HCT116 (cell line): ENCODE measurements around the gene MTMR1. TPM values are rescaled to one million over a fixed set of nuclear protein-coding genes. Genes with fewer than 3 reads are reported as not detected.

Source experiments
- ATAC-seq: fragments of 200-7000 bp; cut with Tn5 transposase; 2 replicates; pipeline ENCODE4 v1.9.1; 2020; ENCODE audit warnings: mild to moderate bottlenecking, moderate library complexity
- BruUV-seq: library from RNA; stranded (reverse); fragments of 400-500 nt; replicated peaks from 2 replicates; lab custom pipeline; 2021; lab: Mats Ljungman, UMichigan
- CTCF ChIA-PET: fragments of 300-600 bp; sonication (Branson Sonifier 250); formaldehyde crosslinking; loops from one replicate; lab custom pipeline; 2021; ENCODE audit warnings: antibody characterized with exemption; lab: Charles Lee
- POLR2A ChIA-PET: fragments of 300-600, 350-600 bp; sonication (Branson Sonifier 250); formaldehyde crosslinking; loops from one replicate; lab custom pipeline; 2021; ENCODE audit warnings: antibody characterized with exemption; lab: Charles Lee
- RAD21 ChIA-PET, 2 experiments: fragments of 300-600 bp; sonication (Branson Sonifier 250); formaldehyde crosslinking; loops; one replicate each; lab custom pipeline; 2023; ENCODE audit warnings: low total read pairs in 2 of 2; ENCODE audit not compliant: uncharacterized antibody in 2 of 2, unreplicated experiment in 2 of 2, low non-redundant PET in 1 of 2; lab: Charles Lee
- DNase-seq: peaks from one replicate; pipeline ENCODE4 v3.0.0-alpha.2; 2010; ENCODE audit warnings: low read depth, low spot score
- H2AFZ ChIP-seq: fragments of 200-600 bp; shearing (Covaris generic), sonication (generic); 2 replicates; pipeline ENCODE4 v1.6.1; 2017; ENCODE audit warnings: low read depth, mixed run types, mixed read lengths, antibody characterized with exemption, low read length; ENCODE audit not compliant: poor library complexity, severe bottlenecking
- H3K27ac ChIP-seq: 2 replicates; pipeline ENCODE4 v1.5.1; 2012; ENCODE audit warnings: low read depth, low read length
- H3K27me3 ChIP-seq: fragments of 200-600 bp; sonication (generic); 2 replicates; pipeline ENCODE4 v1.6.1; 2016; ENCODE audit warnings: mixed run types, low read length, mixed read lengths; ENCODE audit not compliant: insufficient read depth
- H3K36me3 ChIP-seq, 2 experiments: fragments of 200-500 bp in 1 of 2; fragments of 200-600 bp in 1 of 2; sonication (Bioruptor generic) in 1 of 2; sonication (generic) in 1 of 2; 2 replicates each; pipeline versions ENCODE4 v1.5.1 to v1.6.1; 2014 to 2016; ENCODE audit warnings: low read length in 2 of 2, inconsistent platforms in 1 of 2, mixed read lengths in 1 of 2, mixed run types in 1 of 2; ENCODE audit not compliant: insufficient read depth in 2 of 2, control insufficient read depth in 1 of 2
- H3K4me1 ChIP-seq, 2 experiments: fragments of 200-600 bp in 1 of 2; sonication (generic) in 1 of 2; 2 replicates each; pipeline versions ENCODE4 v1.5.1 to v1.6.1; 2012 to 2017; ENCODE audit warnings: low read length in 2 of 2, inconsistent platforms in 1 of 2, mild to moderate bottlenecking in 1 of 2, mixed read lengths in 1 of 2, mixed run types in 1 of 2, moderate library complexity in 1 of 2; ENCODE audit not compliant: insufficient read depth in 2 of 2, control insufficient read depth in 1 of 2
- H3K4me2 ChIP-seq: fragments of 200-600 bp; sonication (generic); 2 replicates; pipeline ENCODE4 v1.6.1; 2017; ENCODE audit warnings: mixed run types, low read length, mixed read lengths
- H3K4me3 ChIP-seq, 2 experiments: fragments of 200-600 bp in 1 of 2; sonication (generic) in 1 of 2; replicated peaks in 1 of 2; 2 replicates each; pipeline ENCODE4 v1.5.1; 2011 to 2016; ENCODE audit warnings: low read length in 2 of 2, control low read depth in 1 of 2, low read depth in 1 of 2, mild to moderate bottlenecking in 1 of 2, mixed read lengths in 1 of 2, mixed run types in 1 of 2
- H3K79me2 ChIP-seq: fragments of 200-600 bp; sonication (generic); 2 replicates; pipeline ENCODE4 v1.6.1; 2017; ENCODE audit warnings: mild to moderate bottlenecking, mixed run types, low read length, moderate library complexity, mixed read lengths; ENCODE audit not compliant: insufficient read depth
- H3K9ac ChIP-seq: fragments of 200-600 bp; sonication (generic); 2 replicates; pipeline ENCODE4 v1.6.1; 2016; ENCODE audit warnings: low read length, mixed read lengths
- H3K9me2 ChIP-seq: fragments of 200-600 bp; sonication (generic), shearing (Covaris generic); 2 replicates; pipeline ENCODE4 v1.6.1; 2017; ENCODE audit warnings: mixed run types, mild to moderate bottlenecking, moderate library complexity; ENCODE audit not compliant: insufficient read depth
- H3K9me3 ChIP-seq, 2 experiments: fragments of 200-500 bp in 1 of 2; fragments of 200-600 bp in 1 of 2; sonication (Bioruptor generic) in 1 of 2; sonication (generic) in 1 of 2; 2 replicates each; pipeline ENCODE4 v1.6.1; 2014 to 2017; ENCODE audit warnings: low read length in 2 of 2, mixed read lengths in 2 of 2, inconsistent platforms in 1 of 2, low read depth in 1 of 2, mild to moderate bottlenecking in 1 of 2, mixed run types in 1 of 2, moderate library complexity in 1 of 2; ENCODE audit not compliant: control insufficient read depth in 1 of 2, insufficient read depth in 1 of 2
- H4K20me1 ChIP-seq: fragments of 200-600 bp; sonication (generic), shearing (Covaris generic); 2 replicates; pipeline ENCODE4 v1.6.1; 2017; ENCODE audit warnings: mixed run types, mild to moderate bottlenecking, moderate library complexity; ENCODE audit not compliant: insufficient read depth
- ATF3 ChIP-seq: IDR thresholded peaks from 2 replicates; pipeline ENCODE4 v1.6.1; 2012
- CBX3 ChIP-seq: IDR thresholded peaks from 2 replicates; pipeline ENCODE4 v1.6.1; 2012; ENCODE audit warnings: low read depth
- CEBPB ChIP-seq: IDR thresholded peaks from 2 replicates; pipeline ENCODE4 v1.6.1; 2012; ENCODE audit warnings: low read depth
- ELF1 ChIP-seq: IDR thresholded peaks from 2 replicates; pipeline ENCODE4 v1.6.1; 2012; ENCODE audit warnings: low read depth, borderline replicate concordance
- EZH2 ChIP-seq: fragments of 200-600 bp; sonication (generic); IDR thresholded peaks from 2 replicates; pipeline ENCODE4 v1.6.1; 2017; ENCODE audit warnings: antibody characterized with exemption, mixed run types
- EZH2phosphoT487 ChIP-seq: fragments of 200-600 bp; IDR thresholded peaks from 2 replicates; pipeline ENCODE4 v1.6.1; 2018; ENCODE audit warnings: antibody characterized with exemption, borderline replicate concordance
- FOSL1 ChIP-seq: IDR thresholded peaks from 2 replicates; pipeline ENCODE4 v1.6.1; 2012; ENCODE audit warnings: low read depth
- JUND ChIP-seq: IDR thresholded peaks from 2 replicates; pipeline ENCODE4 v1.6.1; 2012
- POLR2AphosphoS5 ChIP-seq: IDR thresholded peaks from 2 replicates; pipeline ENCODE4 v1.6.1; 2011; ENCODE audit warnings: mild to moderate bottlenecking, low read depth, low read length, moderate library complexity
- SIN3A ChIP-seq: IDR thresholded peaks from 2 replicates; pipeline ENCODE4 v1.6.1; 2012; ENCODE audit warnings: low read depth
- SP1 ChIP-seq: IDR thresholded peaks from 2 replicates; pipeline ENCODE4 v1.6.1; 2012; ENCODE audit warnings: low read depth
- YY1 ChIP-seq: IDR thresholded peaks from 2 replicates; pipeline ENCODE4 v1.6.1; 2011; ENCODE audit warnings: low read length, low read depth, moderate library complexity, mild to moderate bottlenecking; ENCODE audit not compliant: insufficient replicate concordance; ENCODE audit errors: extremely low read depth
- ZFX ChIP-seq: fragments of 450-650 bp; IDR thresholded peaks from 2 replicates; pipeline ENCODE4 v1.6.1; 2017
- ZNF274 ChIP-seq: fragments of 200-500 bp; sonication (Bioruptor generic); IDR thresholded peaks from 2 replicates; pipeline ENCODE4 v1.6.1; 2014; ENCODE audit warnings: mild to moderate bottlenecking, low read depth, low read length, inconsistent platforms
- intact Hi-C: fragments of 100-400 bp; cut with micrococcal nuclease; formaldehyde crosslinking; loops from 2 replicates; pipeline ENCODE4 v1.10.0; 2022
- total RNA-seq: library from RNA; stranded (reverse); gene quantifications from one replicate; pipeline ENCODE4 v1.2.1, GENCODE V29; 2021; ENCODE audit not compliant: unreplicated experiment
- TF ChIP-seq, protein P1 (sequence below): IDR thresholded peaks from 2 replicates; pipeline ENCODE4 v1.6.1; 2012
- TF ChIP-seq, protein P2 (sequence below): IDR thresholded peaks from 2 replicates; pipeline ENCODE4 v1.6.1; 2012; ENCODE audit warnings: low read depth

Gene MTMR1
- total RNA-seq, 1 experiment from 2014 or later = 20.0 TPM

DNA sequence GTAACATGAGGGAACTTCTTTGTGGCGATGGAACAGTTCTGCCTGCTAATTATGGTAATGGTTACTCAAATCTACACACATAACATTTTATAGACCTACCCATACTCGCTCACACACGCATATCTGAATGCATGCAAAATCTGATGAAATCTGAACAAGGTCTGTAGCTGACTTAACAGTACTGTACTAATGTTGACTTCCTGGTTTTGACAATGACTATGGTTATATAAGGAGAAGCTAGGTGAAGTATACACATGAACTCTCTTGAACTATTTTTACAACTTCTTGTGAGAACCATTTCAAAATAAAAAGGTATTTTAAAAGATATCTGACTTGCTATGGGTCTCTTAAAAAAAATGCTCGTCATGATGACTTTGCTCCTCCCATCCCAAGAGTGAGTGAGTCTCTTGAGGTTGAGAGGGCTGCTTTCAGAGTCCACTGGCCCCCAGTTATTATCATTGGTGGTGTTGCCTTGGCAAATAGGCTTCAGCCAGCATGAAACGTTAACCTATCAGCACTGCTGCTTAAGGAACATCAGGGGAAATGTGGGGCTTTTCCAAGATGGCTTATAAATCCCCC is 99.8 kb downstream of the MTMR1 start:
- intact Hi-C loops = no loop called here
- H2AFZ ChIP-seq = no peak overlapping the region
- ChIA-PET RAD21 (no interaction called here), CTCF (no interaction called here), POLR2A (no interaction called here)
- no peak overlapping the region for H3K4me3 ChIP-seq
- no peak overlapping the region for H3K4me2 ChIP-seq
- TF ChIP-seq YY1 (no peak), ZNF274 (no peak), ATF3 (no peak), FOSL1 (no peak), JUND (no peak), SP1 (no peak)
- no peaks in the 10 kb centered on the region for H3K36me3 ChIP-seq
- ATAC-seq = no peak
- H3K9ac ChIP-seq = no peak overlapping the region
- no TSS peak for BruUV-seq
- DNase-seq = no peak
- H3K27ac ChIP-seq = no peak overlapping the region
- H3K9me3 ChIP-seq = no peaks in the 10 kb centered on the region
- H3K79me2 ChIP-seq = no peaks in the 10 kb centered on the region
- no peaks in the 10 kb centered on the region for H3K4me1 ChIP-seq
- no peaks in the 10 kb centered on the region for H3K9me2 ChIP-seq
- no peaks in the 10 kb centered on the region for H3K27me3 ChIP-seq
- H4K20me1 ChIP-seq = no peaks in the 10 kb centered on the region

GRCh38 chrX:150805736-150806135 is 112.5 kb downstream of the MTMR1 start:
- intact Hi-C loops = no loop called here
- no peak for DNase-seq
- Histone ChIP-seq H3K79me2 (no peaks in the 10 kb centered on the region), H3K4me1 (no peaks in the 10 kb centered on the region), H3K9ac (no peak overlapping the region), H3K27ac (no peak overlapping the region), H3K36me3 (no peaks in the 10 kb centered on the region), H2AFZ (no peak overlapping the region), H3K27me3 (no peaks in the 10 kb centered on the region), H3K9me3 (no peaks in the 10 kb centered on the region), H4K20me1 (no peaks in the 10 kb centered on the region), H3K9me2 (no peaks in the 10 kb centered on the region), H3K4me3 (no peak overlapping the region), H3K4me2 (no peak overlapping the region)
- ChIA-PET RAD21 (no interaction called here), POLR2A (no interaction called here), CTCF (no interaction called here)
- no peak for ATAC-seq
- no TSS peak for BruUV-seq
- TF ChIP-seq, protein P1, sequence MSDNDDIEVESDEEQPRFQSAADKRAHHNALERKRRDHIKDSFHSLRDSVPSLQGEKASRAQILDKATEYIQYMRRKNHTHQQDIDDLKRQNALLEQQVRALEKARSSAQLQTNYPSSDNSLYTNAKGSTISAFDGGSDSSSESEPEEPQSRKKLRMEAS = no peak
- no peak for TF ChIP-seq EZH2phosphoT487
- TF ChIP-seq YY1 = no peak
- no peak for TF ChIP-seq SP1
- TF ChIP-seq ELF1 = no peak
- TF ChIP-seq CBX3 = no peak
- no peak for TF ChIP-seq ZFX
- no peak for TF ChIP-seq ATF3
- no peak for TF ChIP-seq POLR2AphosphoS5
- TF ChIP-seq, protein P2, sequence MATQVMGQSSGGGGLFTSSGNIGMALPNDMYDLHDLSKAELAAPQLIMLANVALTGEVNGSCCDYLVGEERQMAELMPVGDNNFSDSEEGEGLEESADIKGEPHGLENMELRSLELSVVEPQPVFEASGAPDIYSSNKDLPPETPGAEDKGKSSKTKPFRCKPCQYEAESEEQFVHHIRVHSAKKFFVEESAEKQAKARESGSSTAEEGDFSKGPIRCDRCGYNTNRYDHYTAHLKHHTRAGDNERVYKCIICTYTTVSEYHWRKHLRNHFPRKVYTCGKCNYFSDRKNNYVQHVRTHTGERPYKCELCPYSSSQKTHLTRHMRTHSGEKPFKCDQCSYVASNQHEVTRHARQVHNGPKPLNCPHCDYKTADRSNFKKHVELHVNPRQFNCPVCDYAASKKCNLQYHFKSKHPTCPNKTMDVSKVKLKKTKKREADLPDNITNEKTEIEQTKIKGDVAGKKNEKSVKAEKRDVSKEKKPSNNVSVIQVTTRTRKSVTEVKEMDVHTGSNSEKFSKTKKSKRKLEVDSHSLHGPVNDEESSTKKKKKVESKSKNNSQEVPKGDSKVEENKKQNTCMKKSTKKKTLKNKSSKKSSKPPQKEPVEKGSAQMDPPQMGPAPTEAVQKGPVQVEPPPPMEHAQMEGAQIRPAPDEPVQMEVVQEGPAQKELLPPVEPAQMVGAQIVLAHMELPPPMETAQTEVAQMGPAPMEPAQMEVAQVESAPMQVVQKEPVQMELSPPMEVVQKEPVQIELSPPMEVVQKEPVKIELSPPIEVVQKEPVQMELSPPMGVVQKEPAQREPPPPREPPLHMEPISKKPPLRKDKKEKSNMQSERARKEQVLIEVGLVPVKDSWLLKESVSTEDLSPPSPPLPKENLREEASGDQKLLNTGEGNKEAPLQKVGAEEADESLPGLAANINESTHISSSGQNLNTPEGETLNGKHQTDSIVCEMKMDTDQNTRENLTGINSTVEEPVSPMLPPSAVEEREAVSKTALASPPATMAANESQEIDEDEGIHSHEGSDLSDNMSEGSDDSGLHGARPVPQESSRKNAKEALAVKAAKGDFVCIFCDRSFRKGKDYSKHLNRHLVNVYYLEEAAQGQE = no peak
- TF ChIP-seq FOSL1 = no peak
- TF ChIP-seq EZH2 = no peak
- no peak for TF ChIP-seq JUND
- TF ChIP-seq CEBPB = no peak
- TF ChIP-seq SIN3A = no peak
